ENCODE data around the gene KRTAP6-2.

Gene KRTAP6-2

GRCh38 chr21:30628109-30628508, 29.4 kb upstream of the KRTAP6-2 start:
- no peak for TF ChIP-seq CTCF (IDR thresholded peaks at IDR 0.05; ENCODE audit: control insufficient read depth, insufficient read depth, low read depth, low read length, missing control alignments)
- H3K4me3 ChIP-seq (ENCODE audit: control insufficient read depth, low read depth, low read length): no peak overlapping the region
- DNase-seq (ENCODE audit: low read depth): no peak

- TF ChIP-seq CTCF (IDR thresholded peaks at IDR 0.05; ENCODE audit: control insufficient read depth, insufficient read depth, low read depth, low read length, missing control alignments): no peak
- no peak overlapping the region for H3K4me3 ChIP-seq (ENCODE audit: control insufficient read depth, low read depth, low read length)
- DNase-seq (ENCODE audit: low read depth): no peak
Measured at GRCh38 chr21:30625449-30626165, 26.9 kb upstream of the KRTAP6-2 start.

GRCh38 chr21:30623362-30623761, 24.7 kb upstream of the KRTAP6-2 start:
- no peak for TF ChIP-seq CTCF (IDR thresholded peaks at IDR 0.05; ENCODE audit: control insufficient read depth, insufficient read depth, low read depth, low read length, missing control alignments)
- no peak for DNase-seq (ENCODE audit: low read depth)
- H3K4me3 ChIP-seq (ENCODE audit: control insufficient read depth, low read depth, low read length): no peak overlapping the region

- TF ChIP-seq CTCF (IDR thresholded peaks at IDR 0.05; ENCODE audit: control insufficient read depth, insufficient read depth, low read depth, low read length, missing control alignments): no peak
- DNase-seq (ENCODE audit: low read depth): no peak
- H3K4me3 ChIP-seq (ENCODE audit: control insufficient read depth, low read depth, low read length): no peak within 1 kb of the TSS
Measured at GRCh38 chr21:30620522-30620921, 21.8 kb upstream of the KRTAP6-2 start, which contains the start of gene KRTAP20-4. Gene KRTAP20-4, plus strand, starts transcription at chr21:30620627.

- no peak for TF ChIP-seq CTCF (IDR thresholded peaks at IDR 0.05; ENCODE audit: control insufficient read depth, insufficient read depth, low read depth, low read length, missing control alignments)
- no peak overlapping the region for H3K4me3 ChIP-seq (ENCODE audit: control insufficient read depth, low read depth, low read length)
- DNase-seq (ENCODE audit: low read depth): no peak
Measured at GRCh38 chr21:30620080-30620479, 21.4 kb upstream of the KRTAP6-2 start.

GRCh38 chr21:30616125-30616524, 17.4 kb upstream of the KRTAP6-2 start, which contains the start of gene KRTAP20-1:
Gene KRTAP20-1, plus strand, starts transcription at chr21:30616425. Its CDS starts 30 bp downstream, at chr21:30616455.
- DNase-seq (ENCODE audit: low read depth): no peak
- H3K4me3 ChIP-seq (ENCODE audit: control insufficient read depth, low read depth, low read length): no peak within 1 kb of the TSS
- no peak for TF ChIP-seq CTCF (IDR thresholded peaks at IDR 0.05; ENCODE audit: control insufficient read depth, insufficient read depth, low read depth, low read length, missing control alignments)
